Panc1 (cell line): ENCODE measurements around the gene SMG6. TPM values are rescaled to one million over a fixed set of nuclear protein-coding genes. Genes with fewer than 3 reads are reported as not detected.

ENCODE experiments used
- ATAC-seq: fragments of 200-7000 bp; cut with Tn5 transposase; 2 replicates; pipeline ENCODE4 v1.9.1; 2020; ENCODE audit warnings: mild to moderate bottlenecking, moderate library complexity
- BruUV-seq: library from RNA; stranded (reverse); fragments of 400-500 nt; replicated peaks from 2 replicates; lab custom pipeline; 2021; lab: Mats Ljungman, UMichigan
- CTCF ChIA-PET: fragments of 300-600 bp; sonication (Branson Sonifier 250); formaldehyde crosslinking; loops from one replicate; lab custom pipeline; 2022; ENCODE audit warnings: antibody characterized with exemption; lab: Charles Lee
- POLR2A ChIA-PET: fragments of 300-600 bp; sonication (Branson Sonifier 250); formaldehyde crosslinking; loops from one replicate; lab custom pipeline; 2022; ENCODE audit warnings: antibody characterized with exemption; lab: Charles Lee
- DNase-seq: peaks from one replicate; pipeline ENCODE4 v3.0.0-alpha.2; 2010; ENCODE audit warnings: low read depth, low spot score
- H3K27ac ChIP-seq: 2 replicates; pipeline ENCODE4 v1.5.1; 2011; ENCODE audit warnings: mild to moderate bottlenecking, low read length, inconsistent platforms
- H3K27me3 ChIP-seq: fragments of 200-500 bp; sonication (Bioruptor generic); 2 replicates; pipeline ENCODE4 v1.6.0; 2014; ENCODE audit warnings: low read length, inconsistent platforms; ENCODE audit not compliant: control insufficient read depth, insufficient read depth
- H3K36me3 ChIP-seq: fragments of 200-500 bp; sonication (Bioruptor generic); 2 replicates; pipeline ENCODE4 v1.5.1; 2014; ENCODE audit warnings: inconsistent platforms, mild to moderate bottlenecking, low read length, moderate library complexity; ENCODE audit not compliant: control insufficient read depth, insufficient read depth
- H3K4me1 ChIP-seq: 2 replicates; pipeline ENCODE4 v1.5.1; 2011; ENCODE audit warnings: inconsistent platforms, mild to moderate bottlenecking, low read length, moderate library complexity; ENCODE audit not compliant: control insufficient read depth, insufficient read depth
- H3K4me3 ChIP-seq, 2 experiments: 2 replicates each; pipeline ENCODE4 v1.5.1; 2011 to 2012; ENCODE audit warnings: low read depth in 2 of 2, low read length in 2 of 2, mild to moderate bottlenecking in 2 of 2, inconsistent platforms in 1 of 2, moderate library complexity in 1 of 2
- H3K9me3 ChIP-seq: fragments of 200-500 bp; sonication (Bioruptor generic); 2 replicates; pipeline ENCODE4 v1.5.1; 2014; ENCODE audit warnings: low read depth, mild to moderate bottlenecking, inconsistent platforms, low read length, moderate library complexity; ENCODE audit not compliant: control insufficient read depth, insufficient read depth
- POLR2AphosphoS5 ChIP-seq: IDR thresholded peaks from 2 replicates; pipeline ENCODE4 v1.6.1; 2012; ENCODE audit warnings: mild to moderate bottlenecking, low read depth, low read length, moderate library complexity
- SIN3A ChIP-seq: IDR thresholded peaks from 2 replicates; pipeline ENCODE4 v1.6.1; 2012; ENCODE audit warnings: low read depth, mild to moderate bottlenecking, low read length, moderate library complexity, borderline replicate concordance; ENCODE audit not compliant: insufficient read depth
- TCF7L2 ChIP-seq: IDR thresholded peaks from 2 replicates; pipeline ENCODE4 v1.6.1; 2011; ENCODE audit warnings: mild to moderate bottlenecking, low read depth, low read length, inconsistent platforms
- in situ Hi-C: cut with HindIII; loops from 2 replicates; pipeline ENCODE4 v1.10.0; 2016; ENCODE audit warnings: low sequenced_read_pairs, low pct_unique_long_range_greater_than_20kb
- intact Hi-C: fragments of 100-400 bp; cut with micrococcal nuclease; formaldehyde crosslinking; loops from one replicate; pipeline ENCODE4 v1.10.0; 2022; ENCODE audit not compliant: unreplicated experiment
- total RNA-seq: library from RNA; stranded (reverse); gene quantifications from one replicate; pipeline ENCODE4 v1.2.1, GENCODE V29; 2021; ENCODE audit not compliant: unreplicated experiment
- TF ChIP-seq, protein P1 (sequence below): fragments of 450-650 bp; IDR thresholded peaks from 2 replicates; pipeline ENCODE4 v1.5.1; 2017; ENCODE audit warnings: mild to moderate bottlenecking
- TF ChIP-seq, protein P2 (sequence below), 2 experiments: IDR thresholded peaks; 2 replicates each; pipeline ENCODE4 v1.6.1; 2011 to 2012; ENCODE audit warnings: low read depth in 2 of 2, control low read depth in 1 of 2, low read length in 1 of 2, mild to moderate bottlenecking in 1 of 2, moderate library complexity in 1 of 2; ENCODE audit not compliant: insufficient read depth in 1 of 2

SMG6 gene
- total RNA-seq, 1 experiment from 2014 or later: 17.8 TPM

- Histone ChIP-seq H3K9me3 (no peaks in the 10 kb centered on the region), H3K4me1 (no peaks in the 10 kb centered on the region), H3K36me3 (no peaks in the 10 kb centered on the region), H3K4me3 (no peak overlapping the region), H3K27me3 (no peaks in the 10 kb centered on the region), H3K27ac (no peak overlapping the region)
- intact Hi-C loops (no loop called here), in situ Hi-C loops (no loop called here)
- TF ChIP-seq TCF7L2: no peak
- no peak for TF ChIP-seq POLR2AphosphoS5
- TF ChIP-seq, protein P1, sequence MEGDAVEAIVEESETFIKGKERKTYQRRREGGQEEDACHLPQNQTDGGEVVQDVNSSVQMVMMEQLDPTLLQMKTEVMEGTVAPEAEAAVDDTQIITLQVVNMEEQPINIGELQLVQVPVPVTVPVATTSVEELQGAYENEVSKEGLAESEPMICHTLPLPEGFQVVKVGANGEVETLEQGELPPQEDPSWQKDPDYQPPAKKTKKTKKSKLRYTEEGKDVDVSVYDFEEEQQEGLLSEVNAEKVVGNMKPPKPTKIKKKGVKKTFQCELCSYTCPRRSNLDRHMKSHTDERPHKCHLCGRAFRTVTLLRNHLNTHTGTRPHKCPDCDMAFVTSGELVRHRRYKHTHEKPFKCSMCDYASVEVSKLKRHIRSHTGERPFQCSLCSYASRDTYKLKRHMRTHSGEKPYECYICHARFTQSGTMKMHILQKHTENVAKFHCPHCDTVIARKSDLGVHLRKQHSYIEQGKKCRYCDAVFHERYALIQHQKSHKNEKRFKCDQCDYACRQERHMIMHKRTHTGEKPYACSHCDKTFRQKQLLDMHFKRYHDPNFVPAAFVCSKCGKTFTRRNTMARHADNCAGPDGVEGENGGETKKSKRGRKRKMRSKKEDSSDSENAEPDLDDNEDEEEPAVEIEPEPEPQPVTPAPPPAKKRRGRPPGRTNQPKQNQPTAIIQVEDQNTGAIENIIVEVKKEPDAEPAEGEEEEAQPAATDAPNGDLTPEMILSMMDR: no peak
- TF ChIP-seq, protein P2, sequence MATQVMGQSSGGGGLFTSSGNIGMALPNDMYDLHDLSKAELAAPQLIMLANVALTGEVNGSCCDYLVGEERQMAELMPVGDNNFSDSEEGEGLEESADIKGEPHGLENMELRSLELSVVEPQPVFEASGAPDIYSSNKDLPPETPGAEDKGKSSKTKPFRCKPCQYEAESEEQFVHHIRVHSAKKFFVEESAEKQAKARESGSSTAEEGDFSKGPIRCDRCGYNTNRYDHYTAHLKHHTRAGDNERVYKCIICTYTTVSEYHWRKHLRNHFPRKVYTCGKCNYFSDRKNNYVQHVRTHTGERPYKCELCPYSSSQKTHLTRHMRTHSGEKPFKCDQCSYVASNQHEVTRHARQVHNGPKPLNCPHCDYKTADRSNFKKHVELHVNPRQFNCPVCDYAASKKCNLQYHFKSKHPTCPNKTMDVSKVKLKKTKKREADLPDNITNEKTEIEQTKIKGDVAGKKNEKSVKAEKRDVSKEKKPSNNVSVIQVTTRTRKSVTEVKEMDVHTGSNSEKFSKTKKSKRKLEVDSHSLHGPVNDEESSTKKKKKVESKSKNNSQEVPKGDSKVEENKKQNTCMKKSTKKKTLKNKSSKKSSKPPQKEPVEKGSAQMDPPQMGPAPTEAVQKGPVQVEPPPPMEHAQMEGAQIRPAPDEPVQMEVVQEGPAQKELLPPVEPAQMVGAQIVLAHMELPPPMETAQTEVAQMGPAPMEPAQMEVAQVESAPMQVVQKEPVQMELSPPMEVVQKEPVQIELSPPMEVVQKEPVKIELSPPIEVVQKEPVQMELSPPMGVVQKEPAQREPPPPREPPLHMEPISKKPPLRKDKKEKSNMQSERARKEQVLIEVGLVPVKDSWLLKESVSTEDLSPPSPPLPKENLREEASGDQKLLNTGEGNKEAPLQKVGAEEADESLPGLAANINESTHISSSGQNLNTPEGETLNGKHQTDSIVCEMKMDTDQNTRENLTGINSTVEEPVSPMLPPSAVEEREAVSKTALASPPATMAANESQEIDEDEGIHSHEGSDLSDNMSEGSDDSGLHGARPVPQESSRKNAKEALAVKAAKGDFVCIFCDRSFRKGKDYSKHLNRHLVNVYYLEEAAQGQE (IDR thresholded peaks at IDR 0.05; ENCODE audit: insufficient read depth in 1 of 2, low read depth in 2 of 2, low read length in 1 of 2): no peak
- no peak for TF ChIP-seq SIN3A
- ATAC-seq (no peak), DNase-seq (no peak)
- ChIA-PET POLR2A (no interaction called here), CTCF (no interaction called here)
- BruUV-seq: no TSS peak
These were observed 178.5 kb downstream of the SMG6 start for GRCh38 chr17:2125013-2125535.

DNA sequence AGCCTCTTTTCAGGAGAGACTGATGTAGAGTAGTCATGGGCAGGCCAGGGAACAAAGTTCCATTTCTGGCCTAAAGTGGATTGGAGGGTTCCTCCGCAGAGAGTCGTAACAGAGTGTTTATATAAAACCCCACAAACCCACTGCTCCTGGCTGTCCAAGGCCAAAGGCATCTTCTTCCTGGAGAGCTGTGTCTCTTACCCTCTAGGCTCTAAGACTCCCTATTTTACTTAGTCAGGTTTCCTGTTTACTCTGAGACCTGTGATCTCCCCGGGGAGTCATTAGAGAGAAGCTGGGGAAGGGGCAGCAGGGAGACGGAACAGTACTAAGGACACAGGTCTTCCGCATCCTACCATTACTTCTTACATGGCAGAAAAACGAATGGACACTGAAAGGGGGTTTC is 179.2 kb downstream of the SMG6 start:
- ChIA-PET POLR2A (no interaction called here), CTCF (no interaction called here)
- no peak overlapping the region for H3K27ac ChIP-seq
- DNase-seq (no peak), ATAC-seq (no peak)
- in situ Hi-C loops: no loop called here
- H3K36me3 ChIP-seq: no peaks in the 10 kb centered on the region
- no peak overlapping the region for H3K4me3 ChIP-seq
- intact Hi-C loops: no loop called here
- BruUV-seq: no TSS peak
- TF ChIP-seq, protein P1: no peak
- TF ChIP-seq SIN3A (no peak), POLR2AphosphoS5 (no peak), TCF7L2 (no peak)
- TF ChIP-seq, protein P2 (IDR thresholded peaks at IDR 0.05; ENCODE audit: insufficient read depth in 1 of 2, low read depth in 2 of 2, low read length in 1 of 2): no peak
- H3K9me3 ChIP-seq: no peaks in the 10 kb centered on the region
- no peaks in the 10 kb centered on the region for H3K27me3 ChIP-seq
- no peaks in the 10 kb centered on the region for H3K4me1 ChIP-seq
